GM18873 (cell line): ENCODE measurements around the gene GCFC2.
A peak's percentile ranks its signal among the peaks of the same experiment; 100 is the strongest.
"Not testable (repeated sequence)": the region's sequence is repeated elsewhere in the genome, so short reads cannot be mapped to it uniquely, and the experiment has no call there.

Experiments
- ATAC-seq: cut with Tn5 transposase; IDR thresholded peaks from one replicate; pipeline ENCODE4 v1.9.1; 2021; ENCODE audit warnings: mild to moderate bottlenecking, moderate library complexity, moderate number of reproducible peaks; ENCODE audit not compliant: unreplicated experiment, low FRiP score

GCFC2 gene

GRCh38 chr2:75710577-75711253 lies at the start of gene GCFC2:
GCFC2 (minus strand) TSS chr2:75710915; CDS start chr2:75710855, 60 bp downstream.
- ATAC-seq: peak; percentile 90

- no peak for ATAC-seq
Measured at GRCh38 chr2:75752828-75753227, 42.1 kb upstream of the GCFC2 start.

DNA sequence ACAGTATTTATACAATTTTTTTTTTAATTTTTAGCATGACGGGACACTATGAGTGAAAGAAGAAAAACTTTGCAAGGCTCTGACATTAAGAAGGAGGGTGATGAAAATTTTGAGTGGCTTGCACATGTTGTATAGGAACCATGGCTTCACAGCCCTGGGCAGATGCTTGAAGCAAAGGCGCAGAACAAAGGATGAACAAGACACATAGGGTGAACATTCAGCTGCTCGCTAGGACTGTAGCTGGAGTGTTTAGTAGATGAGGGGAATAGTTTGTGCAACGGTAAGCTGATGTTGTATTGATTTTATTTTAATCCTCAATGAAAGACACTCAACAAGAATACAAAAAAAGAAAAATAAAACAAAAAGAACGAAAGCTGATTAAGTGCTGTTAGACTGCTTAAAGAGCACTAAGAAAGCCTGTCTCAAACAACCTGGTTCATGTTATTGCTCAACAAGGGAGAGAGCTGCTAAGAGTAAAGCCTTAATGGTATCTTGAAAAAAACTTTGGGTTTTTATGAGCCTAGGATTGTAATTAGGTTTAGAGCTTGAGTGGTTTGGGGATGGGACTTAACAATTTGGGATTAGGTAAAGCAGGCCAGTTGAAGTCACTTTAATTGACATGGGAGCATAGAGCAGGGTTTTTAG lies 41.2 kb upstream of the GCFC2 start:
- no peak for ATAC-seq

DNA sequence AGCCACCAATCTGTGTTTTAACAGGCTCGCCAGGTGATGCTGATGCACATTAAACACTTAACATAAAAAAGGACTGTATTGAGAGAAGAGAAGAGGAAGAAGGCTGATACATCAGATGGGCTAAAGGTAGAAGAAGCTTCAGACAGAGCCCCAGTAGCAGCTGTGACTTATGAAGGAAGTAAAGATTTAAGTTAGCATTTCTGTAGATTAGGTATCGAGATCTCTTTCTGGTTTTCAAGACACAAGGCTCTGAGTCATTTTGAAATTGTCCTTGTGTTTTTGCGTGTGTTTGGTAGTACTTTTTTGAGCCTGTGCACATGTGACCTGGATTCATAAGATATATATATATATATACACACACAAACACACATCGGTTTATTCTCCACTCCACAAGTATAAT lies 40.6 kb upstream of the GCFC2 start:
- ATAC-seq: no peak

DNA sequence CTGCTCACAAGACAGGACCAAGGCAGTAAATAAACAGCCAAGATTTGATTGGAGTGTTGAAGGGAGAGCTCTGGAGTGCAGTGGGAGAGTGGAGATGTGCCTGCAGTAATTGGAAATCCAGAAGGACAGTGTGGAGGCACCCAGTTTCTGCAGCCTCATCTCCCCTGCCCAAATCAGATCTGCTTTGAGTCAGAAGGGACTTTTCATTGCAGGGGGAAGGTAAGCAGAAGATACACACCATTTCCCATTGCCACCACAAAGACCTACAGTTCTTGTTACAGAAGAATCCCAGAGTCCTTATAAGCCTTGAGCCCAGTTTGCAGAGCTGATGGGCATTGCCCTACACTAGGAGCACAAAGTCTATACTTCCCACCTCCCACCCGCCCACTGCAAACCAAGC lies 27.2 kb upstream of the GCFC2 start:
- ATAC-seq: no peak

DNA sequence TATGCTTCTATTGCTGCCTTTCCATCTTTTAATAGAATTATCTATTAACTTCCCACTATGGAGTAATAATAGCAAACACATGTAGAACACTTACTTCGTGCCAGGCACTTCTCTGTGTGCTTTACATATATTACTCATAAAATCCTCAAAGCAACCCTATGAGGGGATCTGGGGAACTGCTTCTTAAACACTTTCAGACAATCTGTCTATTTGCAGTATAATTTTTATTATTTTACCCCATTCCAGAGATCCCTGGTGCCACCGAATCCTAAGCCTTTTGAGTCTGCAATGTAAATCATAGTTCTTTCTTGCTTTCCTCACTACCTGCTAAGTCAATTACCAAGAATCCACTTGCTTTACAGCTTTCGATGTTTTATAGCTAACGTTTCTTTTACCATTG lies 25.6 kb upstream of the GCFC2 start:
- no peak for ATAC-seq

GRCh38 chr2:75729861-75730260 lies 19.1 kb upstream of the GCFC2 start:
- no peak for ATAC-seq

GRCh38 chr2:75728614-75729419 lies 18.1 kb upstream of the GCFC2 start:
- no peak for ATAC-seq

GRCh38 chr2:75722687-75723086 lies 12.0 kb upstream of the GCFC2 start:
- ATAC-seq: no peak

GRCh38 chr2:75720525-75720924 lies 9.8 kb upstream of the GCFC2 start:
- no peak for ATAC-seq

GRCh38 chr2:75719616-75720015 lies 8.9 kb upstream of the GCFC2 start:
- ATAC-seq: no peak

DNA sequence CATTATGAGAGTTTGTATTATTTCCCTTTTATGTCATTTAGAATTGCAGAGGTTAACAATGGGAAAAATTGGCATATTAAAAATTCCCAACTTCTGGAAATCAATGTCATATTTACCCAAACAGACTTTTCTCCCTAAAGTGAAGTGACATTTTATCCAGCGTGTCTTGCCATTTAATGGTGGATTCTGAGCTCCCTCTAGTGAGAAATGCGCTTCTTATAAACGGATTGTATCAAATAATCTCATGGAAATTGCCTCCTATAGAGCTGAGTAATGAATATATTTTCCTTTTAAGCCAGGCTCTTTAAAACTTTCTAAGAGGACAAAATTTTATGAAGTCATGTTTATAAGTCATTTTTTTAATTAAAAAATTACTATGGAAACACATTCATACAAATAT lies 5.7 kb upstream of the GCFC2 start:
- ATAC-seq: no peak

DNA sequence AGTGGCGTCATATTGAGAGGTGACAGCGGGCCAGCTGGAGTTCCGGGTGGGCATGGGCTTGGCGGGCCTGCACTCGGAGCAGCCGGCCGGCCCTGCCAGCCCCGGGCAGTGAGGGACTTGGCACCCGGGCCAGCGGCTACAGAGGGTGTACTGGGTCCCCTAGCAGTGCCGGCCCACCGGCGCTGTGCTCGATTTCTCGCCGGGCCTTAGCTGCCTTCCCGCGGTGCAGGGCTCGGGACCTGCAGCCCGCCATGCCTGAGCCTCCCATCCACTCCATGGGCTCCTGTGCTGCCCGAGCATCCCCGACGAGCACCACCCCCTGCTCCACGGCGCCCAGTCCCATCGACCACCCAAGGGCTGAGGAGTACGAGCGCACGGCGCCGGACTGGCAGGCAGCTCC lies 875 bp upstream of the GCFC2 start:
- not testable (repeated sequence) for ATAC-seq

DNA sequence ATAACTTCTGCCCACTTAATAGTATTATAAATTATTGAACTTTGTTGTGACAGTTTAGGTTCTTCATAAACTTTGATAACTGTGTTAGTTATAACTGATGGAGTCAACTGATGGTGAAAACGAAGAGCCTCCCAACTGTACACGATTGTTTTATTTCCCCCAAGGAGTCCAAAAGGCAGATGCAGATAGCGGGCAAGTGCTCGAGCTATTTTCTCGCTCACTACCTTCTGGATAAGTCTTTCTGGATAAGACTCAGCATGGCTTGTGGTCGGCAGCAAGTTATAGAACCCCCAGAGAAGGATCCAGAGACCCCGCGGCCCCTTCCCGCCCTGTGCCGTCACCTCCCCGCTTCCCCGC lies 517 bp downstream of the GCFC2 start:
- ATAC-seq: peak; percentile 35

DNA sequence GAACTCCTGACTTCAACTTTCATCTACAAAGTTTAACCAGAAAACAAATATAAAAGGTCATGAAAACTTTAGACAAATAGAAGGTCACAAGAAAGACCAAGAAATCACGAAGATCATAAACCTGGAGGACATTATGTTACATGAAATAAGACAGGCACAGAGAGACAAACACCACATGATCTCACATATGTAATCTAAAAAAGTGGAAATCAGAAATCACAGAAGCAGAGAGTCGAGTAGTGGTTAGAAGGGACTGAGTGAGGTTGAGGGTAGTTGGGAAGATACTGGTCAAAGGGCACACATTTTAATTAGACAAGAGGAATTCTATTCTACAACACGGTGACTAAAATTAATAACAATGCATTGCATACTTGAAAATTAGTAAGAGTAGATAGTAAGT lies 1.4 kb downstream of the GCFC2 start:
- no peak for ATAC-seq

DNA sequence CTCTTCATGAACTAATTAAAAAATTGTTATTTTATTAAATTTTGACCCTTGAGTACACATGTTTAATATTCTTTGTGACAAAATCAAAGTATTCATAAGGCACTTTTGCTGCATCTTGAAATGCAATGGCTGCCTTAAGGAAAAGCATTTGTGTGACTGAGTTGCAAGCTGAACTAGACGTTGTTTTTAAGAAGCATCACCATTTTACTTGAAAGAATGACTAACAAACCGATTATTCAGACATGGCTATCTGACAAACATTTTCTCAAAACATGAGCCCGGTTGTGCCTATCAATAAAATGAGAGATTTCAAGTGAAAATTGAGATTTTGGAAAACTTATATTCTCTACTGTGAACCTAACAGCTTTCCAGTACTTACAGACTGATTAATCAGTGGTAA lies 2.8 kb downstream of the GCFC2 start:
- no peak for ATAC-seq

DNA sequence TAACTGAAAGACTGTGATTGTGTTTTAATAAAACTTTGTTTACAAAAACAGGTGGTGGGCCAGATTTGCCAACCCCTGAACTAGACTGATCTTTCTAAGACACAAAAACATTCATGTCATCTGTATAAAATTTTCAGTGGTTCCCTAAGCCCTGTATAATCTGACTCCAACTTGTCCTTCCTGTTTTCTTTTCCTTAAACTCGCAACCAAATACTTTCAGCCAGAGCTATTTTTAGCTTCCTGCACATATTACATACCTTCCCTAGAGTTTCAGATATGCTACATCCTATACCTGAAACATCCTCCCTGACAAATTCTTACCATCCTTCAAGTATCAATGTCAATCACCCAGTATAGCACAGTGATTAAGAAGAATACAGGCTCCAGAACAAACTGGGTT lies 4.8 kb downstream of the GCFC2 start:
- ATAC-seq: no peak

GRCh38 chr2:75703589-75704287 lies 7.0 kb downstream of the GCFC2 start:
- ATAC-seq: no peak

DNA sequence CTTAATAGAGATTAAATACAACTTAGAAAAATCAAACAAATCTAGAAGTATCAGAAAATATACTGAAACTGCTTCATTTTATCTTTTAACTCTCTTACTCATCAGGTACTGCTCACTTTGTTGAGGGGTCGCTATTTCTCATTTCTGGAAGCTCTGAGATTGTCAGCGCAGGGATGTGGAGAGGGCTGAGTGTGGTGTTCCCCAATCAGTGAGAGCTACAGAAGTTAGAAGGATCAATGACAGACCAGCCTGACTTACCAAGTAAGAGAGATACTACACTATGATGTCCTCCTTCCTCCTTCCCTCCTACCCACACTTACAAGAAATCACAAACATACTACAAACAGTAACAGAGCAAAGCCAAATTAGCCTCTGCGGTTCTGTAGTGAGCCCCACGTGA lies 8.1 kb downstream of the GCFC2 start:
- ATAC-seq: no peak

GRCh38 chr2:75698918-75699317 lies 11.8 kb downstream of the GCFC2 start:
- ATAC-seq: no peak

DNA sequence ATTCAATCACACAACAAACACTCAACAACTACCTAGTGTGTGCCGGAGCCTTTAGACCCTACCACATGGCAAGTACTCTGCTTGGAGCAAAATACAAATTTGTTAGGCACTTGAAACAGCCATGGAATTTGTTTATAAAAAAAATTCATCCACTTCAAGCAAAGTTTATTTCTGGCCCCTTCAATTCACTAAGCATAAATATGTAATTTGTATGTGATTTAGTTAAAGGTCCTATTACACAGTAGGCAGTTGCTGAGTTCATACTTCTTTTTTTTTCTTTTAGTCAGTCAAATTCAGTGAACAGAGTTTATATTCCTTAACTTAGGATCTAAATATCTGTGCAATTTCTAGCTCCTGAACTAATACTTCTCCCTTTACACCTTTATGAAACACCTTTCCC lies 22.5 kb downstream of the GCFC2 start:
- ATAC-seq: no peak
